ENCODE measurements around the gene MAB21L2.
"Not testable (repeated sequence)": the region's sequence is repeated elsewhere in the genome, so short reads cannot be mapped to it uniquely, and the experiment has no call there.

MAB21L2 gene

DNA sequence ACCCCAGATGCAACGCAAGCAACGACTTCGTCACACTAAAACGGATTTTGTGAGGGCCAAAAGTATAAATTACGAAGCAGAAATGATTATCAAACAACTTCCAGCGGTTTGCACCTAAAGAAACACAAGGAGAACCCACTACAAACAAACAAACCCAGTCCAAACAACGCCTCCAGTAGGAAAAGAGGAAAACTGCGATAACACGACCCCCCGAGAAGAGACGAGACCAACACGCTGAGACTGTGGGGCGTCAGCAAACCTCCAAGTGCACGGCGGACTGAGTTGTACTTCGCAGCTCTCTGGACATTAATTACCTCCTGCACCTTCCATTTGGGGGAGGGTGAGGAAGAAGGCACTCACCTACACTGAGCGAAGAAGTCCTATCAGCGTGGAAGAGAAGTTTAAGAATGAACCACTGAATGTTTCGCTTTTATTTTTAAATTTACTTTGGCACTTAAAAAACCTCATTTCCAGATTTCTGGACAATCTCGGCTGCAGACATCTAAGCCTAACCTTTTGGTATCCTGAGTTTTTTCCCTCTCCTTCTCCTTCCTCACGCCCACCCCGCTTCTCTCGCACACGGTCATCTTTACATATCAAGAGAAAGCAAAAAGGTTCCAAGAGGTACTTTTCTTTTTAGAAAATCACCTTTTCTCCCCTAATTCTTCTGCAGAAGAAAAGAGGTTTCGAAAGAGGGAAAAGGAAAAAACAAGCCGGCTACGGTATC lies at the start of gene MAB21L2:
TSS of gene MAB21L2 (plus strand) at position 6 of the 727 bp plus-strand sequence. CDS start 879 bp downstream, outside the sequence.
- no peak for DNase-seq (ENCODE audit: low read depth in 1 of 2, low spot score in 1 of 2)

- DNase-seq (ENCODE audit: low read depth in 1 of 2, low spot score in 1 of 2): no peak
These were observed 48.3 kb upstream of the MAB21L2 start for GRCh38 chr4:150533673-150534072.

GRCh38 chr4:150534818-150535217 lies 47.1 kb upstream of the MAB21L2 start:
- no peak for DNase-seq (ENCODE audit: low read depth in 1 of 2, low spot score in 1 of 2)

DNA sequence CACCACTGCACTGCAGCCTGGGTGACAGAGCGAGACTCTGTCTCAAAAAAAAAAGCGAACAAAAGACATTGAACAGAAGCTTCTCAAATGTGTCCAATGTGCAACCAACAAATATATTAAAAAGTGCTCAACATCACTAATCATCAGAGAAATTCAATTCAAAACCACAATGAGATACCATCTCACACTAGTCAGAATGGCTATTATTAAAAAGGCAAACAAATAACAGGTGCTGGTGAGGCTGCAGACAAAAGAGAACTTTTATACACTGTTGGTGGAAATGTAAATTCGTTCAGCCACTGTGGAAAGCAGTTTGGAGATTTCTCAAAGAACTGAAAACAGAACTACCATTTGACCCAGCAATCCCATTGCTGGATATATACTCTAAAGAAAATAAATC lies 44.0 kb upstream of the MAB21L2 start:
- DNase-seq (ENCODE audit: low read depth in 1 of 2, low spot score in 1 of 2): not testable (repeated sequence)

DNA sequence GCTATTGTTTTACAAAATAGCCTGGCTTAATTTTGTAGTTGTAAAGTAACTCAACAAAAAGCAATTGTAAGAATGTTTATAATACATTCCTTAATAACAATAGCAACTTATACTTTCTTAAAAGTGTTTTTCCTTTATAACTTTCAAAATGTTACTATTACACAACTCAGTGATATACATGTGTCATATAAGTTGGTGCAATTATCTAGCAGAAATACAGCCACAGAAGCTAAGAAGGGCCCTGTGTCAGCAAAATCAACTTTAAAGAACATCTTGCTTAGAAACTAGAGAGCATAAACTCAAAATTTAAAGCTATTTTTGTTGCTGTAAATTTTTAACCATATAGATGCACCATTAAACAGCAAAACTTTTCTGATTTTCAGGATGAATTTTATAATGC lies 41.4 kb upstream of the MAB21L2 start:
- no peak for DNase-seq (ENCODE audit: low read depth in 1 of 2, low spot score in 1 of 2)

DNA sequence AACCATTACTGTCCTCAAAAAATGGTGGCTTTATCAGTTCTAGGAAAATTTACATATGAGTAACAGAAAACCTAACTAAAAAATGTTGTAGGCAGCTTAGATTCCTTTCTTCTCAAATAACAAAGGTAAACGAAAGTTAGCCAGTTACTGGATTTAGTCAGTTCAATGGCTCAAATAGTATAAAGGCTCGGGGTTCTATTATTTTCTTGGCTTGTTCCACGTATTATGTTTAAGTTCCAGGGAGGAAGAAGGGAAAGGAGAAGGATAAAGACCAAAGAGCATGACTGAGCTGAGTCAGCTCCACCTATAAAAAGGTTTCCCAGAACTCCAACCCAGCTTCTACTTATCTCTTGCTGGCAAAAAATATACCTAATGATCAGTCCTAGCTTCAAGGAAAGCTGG lies 41.0 kb upstream of the MAB21L2 start:
- no peak for DNase-seq (ENCODE audit: low read depth in 1 of 2, low spot score in 1 of 2)

GRCh38 chr4:150541681-150542080 lies 40.3 kb upstream of the MAB21L2 start:
- DNase-seq (ENCODE audit: low read depth in 1 of 2, low spot score in 1 of 2): no peak

DNA sequence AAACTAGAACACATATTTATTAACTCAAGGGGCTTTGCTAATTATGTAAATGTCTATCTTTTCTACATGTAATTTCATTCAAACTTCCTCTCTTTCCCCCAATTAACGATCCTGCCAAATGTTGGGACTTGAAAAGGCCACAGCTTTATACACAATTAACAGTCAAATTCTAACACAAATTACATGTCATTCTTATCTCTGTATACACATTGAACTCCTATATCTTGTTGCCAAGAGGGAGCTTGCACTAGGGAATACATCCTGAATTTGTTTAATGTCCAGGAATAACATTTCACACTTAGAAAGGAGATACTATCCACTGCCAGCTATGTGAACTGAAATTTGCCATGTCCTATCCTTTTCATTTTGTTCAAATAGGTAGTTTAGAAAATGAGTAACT lies 38.9 kb upstream of the MAB21L2 start:
- no peak for DNase-seq (ENCODE audit: low read depth in 1 of 2, low spot score in 1 of 2)

DNA sequence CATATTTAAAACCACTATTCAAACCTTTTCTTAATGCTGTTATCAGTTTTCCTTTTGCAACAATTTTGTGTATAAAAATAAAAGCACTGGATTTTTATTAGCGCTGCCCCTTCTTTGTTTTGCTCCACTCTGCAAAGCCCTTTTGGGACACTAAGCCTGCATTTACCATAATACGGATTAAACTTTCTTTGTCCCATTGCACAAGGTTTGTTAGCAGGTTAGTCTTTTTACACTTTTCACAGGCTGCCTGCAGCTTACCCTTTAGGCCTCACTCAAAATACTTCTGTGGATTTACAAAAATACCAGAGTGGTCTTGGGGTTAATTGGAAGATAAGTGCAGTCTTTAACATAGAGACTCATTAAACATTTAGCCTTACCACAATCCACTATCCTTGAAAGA lies 35.7 kb upstream of the MAB21L2 start:
- DNase-seq (ENCODE audit: low read depth in 1 of 2, low spot score in 1 of 2): no peak

DNA sequence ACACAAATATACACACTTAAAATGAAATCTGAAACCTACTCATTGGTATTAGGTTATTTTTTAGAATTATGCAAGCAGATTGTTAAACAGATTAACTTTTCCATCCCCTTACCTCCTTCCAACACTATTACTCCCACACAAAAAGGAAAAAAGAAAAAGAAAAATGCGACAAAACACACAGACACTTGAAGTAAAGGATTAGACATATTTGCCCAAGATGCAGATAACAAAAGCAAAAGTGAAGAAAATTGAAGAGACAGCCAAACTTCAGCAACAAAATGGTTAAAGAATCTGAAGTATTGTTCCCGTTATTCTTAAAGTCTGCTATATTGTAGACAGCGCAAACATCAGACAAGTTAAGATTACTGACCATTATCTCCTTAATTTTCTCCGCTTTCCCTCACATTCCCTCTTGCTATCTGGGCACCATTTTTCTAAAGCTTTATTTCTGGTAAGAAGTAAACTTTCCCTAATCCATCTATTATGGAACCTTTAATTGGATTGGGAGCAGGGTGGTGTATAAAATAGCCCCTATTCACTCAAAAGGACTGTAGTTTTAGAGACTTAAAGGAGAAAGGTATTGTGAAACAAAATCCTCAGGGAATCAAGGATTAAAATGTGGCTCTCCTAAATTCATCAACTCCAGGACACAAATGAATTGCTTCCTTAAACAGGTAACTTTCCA lies 34.7 kb upstream of the MAB21L2 start:
- DNase-seq (ENCODE audit: low read depth in 1 of 2, low spot score in 1 of 2): no peak

- not testable (repeated sequence) for DNase-seq (ENCODE audit: low read depth in 1 of 2, low spot score in 1 of 2)
These were observed 24.1 kb upstream of the MAB21L2 start for GRCh38 chr4:150557811-150558210.

DNA sequence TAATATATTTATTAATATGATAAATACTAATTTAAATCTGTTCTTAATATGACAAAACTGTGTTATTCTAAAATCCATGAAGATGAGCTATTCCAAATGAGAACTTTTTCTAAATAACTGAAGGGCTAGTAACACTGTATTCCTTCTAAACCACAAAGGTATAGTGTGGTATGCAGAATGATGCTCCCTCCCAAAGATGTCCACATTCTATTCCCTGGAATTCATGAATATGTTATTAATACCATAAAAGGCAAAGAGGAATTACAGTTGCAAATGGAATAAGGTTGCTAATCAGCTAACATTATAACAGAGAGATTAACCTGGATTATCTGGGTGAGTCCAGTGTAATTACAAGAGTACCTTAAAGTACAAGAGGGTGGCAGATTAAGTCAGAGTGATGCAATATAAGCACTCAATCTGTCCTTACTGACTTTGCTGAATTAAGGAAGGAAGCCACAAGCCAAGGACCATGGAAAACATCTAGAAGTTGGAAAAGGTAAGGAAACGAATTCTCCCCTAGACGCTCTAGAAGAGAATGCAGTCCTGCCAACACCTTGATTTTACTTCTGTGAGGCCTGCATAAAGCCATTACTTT lies 20.7 kb upstream of the MAB21L2 start:
- no peak for DNase-seq (ENCODE audit: low read depth in 1 of 2, low spot score in 1 of 2)

DNA sequence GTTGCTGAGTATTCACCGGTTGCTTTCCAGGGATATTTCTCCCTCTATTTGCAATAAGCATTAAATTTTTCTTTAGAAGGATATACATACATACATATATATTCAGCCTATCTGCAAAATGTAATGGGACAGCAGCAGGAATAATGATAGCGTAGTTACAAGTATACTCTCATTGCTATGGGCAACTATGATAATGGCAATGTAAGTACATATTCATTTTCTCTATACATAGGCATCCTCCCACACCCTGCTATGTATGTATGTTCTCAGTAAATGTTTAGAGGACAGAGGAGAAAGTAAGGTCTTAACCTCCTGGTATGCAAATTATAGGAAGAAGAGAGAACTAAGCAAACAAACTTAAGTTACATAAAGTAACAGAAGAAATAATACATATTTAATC lies 19.7 kb upstream of the MAB21L2 start:
- no peak for DNase-seq (ENCODE audit: low read depth in 1 of 2, low spot score in 1 of 2)

DNA sequence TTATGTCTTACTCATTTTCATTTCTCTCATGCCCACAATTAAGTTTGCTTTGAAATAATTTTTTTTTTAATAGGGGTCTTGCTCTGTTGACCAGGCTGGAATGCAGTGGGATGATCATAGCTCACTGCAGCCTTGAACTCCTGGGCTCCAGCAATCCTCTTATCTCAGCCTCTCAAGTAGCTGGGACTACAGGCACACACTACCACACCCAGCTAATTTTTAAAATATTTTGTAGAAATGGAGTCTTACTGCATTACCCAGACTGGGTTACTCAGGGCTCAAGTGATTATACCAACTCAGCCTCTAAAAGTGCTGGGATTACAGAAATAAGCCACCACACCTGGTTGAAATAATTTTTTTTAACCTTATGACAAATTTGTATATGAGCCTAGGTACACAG lies 19.2 kb upstream of the MAB21L2 start:
- no peak for DNase-seq (ENCODE audit: low read depth in 1 of 2, low spot score in 1 of 2)

DNA sequence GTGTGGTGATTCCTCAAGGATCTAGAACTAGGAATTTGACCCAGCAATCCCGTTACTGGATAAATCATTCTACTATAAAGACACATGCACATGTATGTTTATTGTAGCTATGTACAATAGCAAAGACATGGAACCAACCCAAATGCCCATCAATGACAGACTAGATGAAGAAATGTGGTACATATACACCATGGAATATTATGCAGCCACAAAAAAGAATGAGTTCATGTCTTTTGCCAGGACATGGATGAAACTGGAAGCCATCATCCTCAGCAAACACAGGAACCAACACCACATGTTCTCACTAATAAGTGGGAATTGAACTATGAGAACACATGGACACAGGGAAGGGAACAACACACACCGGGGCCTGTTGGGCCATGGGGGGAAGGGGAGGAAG lies 17.0 kb upstream of the MAB21L2 start:
- DNase-seq (ENCODE audit: low read depth in 1 of 2, low spot score in 1 of 2): not testable (repeated sequence)

- no peak for DNase-seq (ENCODE audit: low read depth in 1 of 2, low spot score in 1 of 2)
These were observed 14.9 kb upstream of the MAB21L2 start for GRCh38 chr4:150567070-150567469.

GRCh38 chr4:150569384-150569987 lies 12.5 kb upstream of the MAB21L2 start:
- DNase-seq (ENCODE audit: low read depth in 1 of 2, low spot score in 1 of 2): no peak

- no peak for DNase-seq (ENCODE audit: low read depth in 1 of 2, low spot score in 1 of 2)
These were observed 11.9 kb upstream of the MAB21L2 start for GRCh38 chr4:150569998-150570535.

DNA sequence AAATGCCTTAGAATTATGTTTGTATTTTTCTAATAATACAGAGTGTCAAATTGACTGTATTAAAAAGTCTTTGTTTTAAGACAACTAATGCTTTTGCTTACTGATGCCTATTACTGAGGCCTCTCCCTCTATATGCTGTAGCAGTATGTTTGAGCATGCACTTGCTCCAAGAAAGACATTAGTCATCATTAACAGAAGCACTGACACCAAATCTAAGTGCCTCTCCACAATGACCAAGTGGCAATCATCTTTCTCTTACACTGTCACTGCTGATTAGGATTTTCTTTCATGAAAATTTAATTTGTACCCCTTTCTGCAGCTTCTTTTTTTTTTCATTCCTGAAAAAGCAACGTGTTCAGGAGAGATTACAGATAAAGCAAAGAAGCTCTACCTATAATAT lies 11.1 kb upstream of the MAB21L2 start:
- DNase-seq (ENCODE audit: low read depth in 1 of 2, low spot score in 1 of 2): no peak

GRCh38 chr4:150572704-150573504 lies 9.0 kb upstream of the MAB21L2 start:
- DNase-seq (ENCODE audit: low read depth in 1 of 2, low spot score in 1 of 2): no peak

GRCh38 chr4:150573534-150573933 lies 8.4 kb upstream of the MAB21L2 start:
- no peak for DNase-seq (ENCODE audit: low read depth in 1 of 2, low spot score in 1 of 2)

Measured in activated CD4-positive, alpha-beta T cell treated with anti-CD3 and anti-CD28 coated beads, Interleukin-2, amount 50 U/mL, for 24 hours (primary cell).